GM21528 (cell line): ENCODE data around the gene FGF19.

ENCODE experiments used
- ATAC-seq: cut with Tn5 transposase; IDR thresholded peaks from one replicate; pipeline ENCODE4 v1.9.1; 2021; ENCODE audit warnings: mild to moderate bottlenecking, moderate library complexity; ENCODE audit not compliant: unreplicated experiment, low FRiP score

Gene FGF19

DNA sequence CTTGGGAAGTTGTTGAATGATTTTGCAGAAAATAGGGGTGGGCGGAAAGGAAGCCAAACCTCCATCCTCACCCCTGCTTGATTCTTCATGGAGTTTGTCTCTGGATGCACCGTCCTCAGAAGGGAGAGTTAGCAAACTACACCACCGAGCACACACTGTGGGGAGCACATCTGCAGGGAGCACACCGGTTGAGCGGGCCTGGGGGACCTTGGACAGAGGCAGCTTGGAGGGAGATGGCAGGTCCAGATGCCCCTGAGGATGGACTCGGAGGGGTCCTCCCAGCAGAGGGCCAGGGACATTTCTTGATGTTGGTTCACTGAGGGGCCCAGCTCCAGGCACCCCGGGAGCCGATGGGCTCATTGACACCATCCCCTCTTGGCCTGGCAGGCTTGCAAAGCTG, 15.1 kb upstream of the FGF19 start:
- ATAC-seq = no peak

DNA sequence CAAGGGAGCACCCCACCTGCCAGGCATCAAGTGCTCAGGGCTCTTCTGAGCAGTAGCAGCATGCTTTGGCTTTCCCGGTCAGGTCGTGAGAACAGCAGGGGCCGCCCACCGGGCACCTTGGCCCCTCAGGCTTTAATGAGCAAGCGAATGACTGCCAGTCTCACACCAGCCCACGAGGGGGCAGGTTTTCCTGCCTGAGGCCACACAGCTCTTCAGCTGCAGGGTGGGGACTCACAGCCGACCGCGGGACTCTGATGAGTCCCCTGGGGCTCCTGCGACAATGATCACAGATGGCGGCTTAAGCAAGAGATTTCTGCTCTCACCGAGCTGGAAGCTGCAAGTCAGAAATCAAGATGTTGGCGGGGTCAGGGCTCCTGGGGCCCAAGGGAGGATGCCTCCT, 14.3 kb upstream of the FGF19 start:
- ATAC-seq = no peak

DNA sequence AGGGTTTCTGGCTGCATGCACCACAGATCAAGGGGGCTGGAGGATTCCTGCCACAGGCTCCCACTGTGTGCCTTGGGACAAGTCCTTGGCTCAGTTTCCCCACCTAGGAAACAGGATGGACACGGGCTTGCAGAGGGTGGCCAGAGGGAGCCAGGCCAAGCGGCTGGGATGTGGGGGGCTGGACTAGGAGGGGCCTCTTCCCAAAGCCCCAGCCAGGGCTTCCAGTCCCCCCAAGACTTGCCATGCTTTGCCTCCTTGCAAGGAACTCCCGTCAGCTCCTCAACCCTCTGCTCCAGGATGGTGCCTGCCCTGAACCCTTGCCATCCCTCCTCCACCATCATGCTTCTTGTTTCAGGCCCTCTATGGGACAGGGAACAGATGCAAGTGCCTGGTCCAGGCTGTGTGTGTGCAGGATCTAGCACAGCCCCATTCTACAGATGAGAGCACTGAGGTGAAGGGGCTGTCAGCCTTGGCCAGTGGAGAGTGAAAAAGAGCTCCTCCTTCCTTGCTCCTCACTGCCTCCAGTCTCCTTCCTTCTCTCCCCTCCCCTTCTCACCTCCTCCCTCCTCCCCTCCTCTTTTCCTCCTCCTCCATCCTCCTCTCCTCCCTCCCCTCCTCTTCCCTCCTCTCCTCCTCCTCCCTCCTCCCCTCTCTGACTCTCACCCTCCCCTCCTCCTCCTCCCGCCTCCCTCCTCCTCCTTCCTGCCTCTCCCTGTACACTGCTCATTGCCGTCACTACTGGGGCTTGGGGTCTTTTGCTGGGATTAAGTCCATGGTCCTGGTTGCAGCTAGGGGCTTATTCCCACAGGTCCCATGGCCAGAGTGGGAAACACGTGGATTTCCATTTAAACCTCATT, 13.3 kb upstream of the FGF19 start:
- no peak for ATAC-seq

DNA sequence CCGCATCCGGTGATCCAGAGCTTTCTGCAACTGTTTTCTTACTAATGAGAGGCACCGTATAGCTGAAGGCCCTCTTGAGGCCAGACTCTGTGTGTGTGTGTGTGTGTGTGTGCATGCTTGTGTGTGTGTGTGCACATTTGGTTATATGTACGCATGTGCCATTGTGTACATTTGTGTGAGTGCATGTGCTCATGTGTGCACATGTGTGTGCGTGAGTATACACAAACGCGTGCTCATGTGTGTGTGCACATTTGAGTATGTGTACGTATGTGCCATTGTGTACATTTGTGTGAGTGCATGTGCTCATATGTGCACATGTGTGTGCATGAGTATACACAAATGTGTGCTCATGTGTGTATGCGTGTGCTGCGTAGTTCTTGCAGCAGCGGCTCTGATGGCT, 12.3 kb upstream of the FGF19 start:
- no peak for ATAC-seq

DNA sequence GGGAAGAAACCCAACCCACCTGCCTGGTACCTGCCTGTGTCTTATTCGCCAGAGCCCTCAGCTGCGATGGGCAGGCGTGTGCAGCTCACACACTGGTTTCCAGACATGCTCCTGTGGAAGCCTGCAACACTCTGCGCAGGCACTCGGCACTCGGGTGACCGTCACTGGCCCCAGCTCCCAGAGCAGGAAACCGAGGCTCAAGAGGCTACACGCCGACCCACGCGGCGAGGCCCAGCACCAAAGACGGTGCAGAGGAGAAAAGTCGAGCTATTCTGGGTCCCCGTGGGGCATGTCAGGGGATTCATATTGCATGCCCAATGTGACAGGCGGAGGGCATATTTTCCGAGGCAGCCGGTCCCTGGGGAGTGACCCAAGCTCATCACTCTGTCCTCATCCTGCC, 11.6 kb upstream of the FGF19 start:
- no peak for ATAC-seq

DNA sequence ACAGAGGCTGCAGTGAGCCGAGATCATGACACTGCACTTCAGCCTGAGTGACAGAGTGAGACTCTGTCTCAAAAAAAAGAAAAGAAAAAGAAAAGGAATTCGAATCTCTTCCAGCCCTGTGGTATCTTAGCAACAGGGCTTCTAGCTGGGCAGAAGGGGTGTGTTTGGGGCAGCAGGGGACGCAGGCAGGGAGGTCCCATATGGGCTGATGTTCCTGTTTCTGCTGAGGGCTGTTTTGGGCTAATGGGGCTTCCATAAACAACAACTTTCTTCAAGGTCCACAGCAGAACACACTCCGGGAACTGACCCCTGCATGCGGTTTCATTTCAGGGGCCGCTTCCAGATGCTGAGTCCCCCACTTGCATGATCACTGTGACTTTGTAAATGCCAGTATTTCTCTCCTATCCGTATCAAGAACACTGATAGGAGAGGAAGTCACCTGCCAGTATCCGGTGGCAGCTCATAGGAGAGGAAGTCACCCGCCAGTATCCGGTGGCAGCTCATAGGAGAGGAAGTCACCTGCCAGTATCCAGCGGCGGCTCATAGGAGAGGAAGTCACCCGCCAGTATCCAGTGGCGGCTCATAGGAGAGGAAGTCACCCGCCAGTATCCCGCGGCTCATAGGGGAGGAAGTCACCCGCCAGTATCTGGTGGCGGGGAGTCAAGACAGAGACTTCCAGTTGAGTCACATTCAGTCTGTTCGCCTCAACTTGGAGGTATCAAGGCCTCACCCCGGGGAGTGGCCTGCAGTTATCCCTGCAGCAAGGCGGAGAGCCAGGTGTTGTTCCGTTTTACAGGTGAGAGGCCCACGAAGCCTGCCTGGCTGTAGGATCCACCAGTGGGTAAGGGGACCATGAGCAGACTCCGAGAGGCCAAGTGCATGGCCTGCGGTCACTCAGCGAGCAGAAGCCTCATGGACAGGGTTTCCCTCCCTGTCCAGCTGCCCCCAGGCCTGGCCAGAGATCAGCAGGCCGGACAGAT, 8.3 kb upstream of the FGF19 start:
- no peak for ATAC-seq

DNA sequence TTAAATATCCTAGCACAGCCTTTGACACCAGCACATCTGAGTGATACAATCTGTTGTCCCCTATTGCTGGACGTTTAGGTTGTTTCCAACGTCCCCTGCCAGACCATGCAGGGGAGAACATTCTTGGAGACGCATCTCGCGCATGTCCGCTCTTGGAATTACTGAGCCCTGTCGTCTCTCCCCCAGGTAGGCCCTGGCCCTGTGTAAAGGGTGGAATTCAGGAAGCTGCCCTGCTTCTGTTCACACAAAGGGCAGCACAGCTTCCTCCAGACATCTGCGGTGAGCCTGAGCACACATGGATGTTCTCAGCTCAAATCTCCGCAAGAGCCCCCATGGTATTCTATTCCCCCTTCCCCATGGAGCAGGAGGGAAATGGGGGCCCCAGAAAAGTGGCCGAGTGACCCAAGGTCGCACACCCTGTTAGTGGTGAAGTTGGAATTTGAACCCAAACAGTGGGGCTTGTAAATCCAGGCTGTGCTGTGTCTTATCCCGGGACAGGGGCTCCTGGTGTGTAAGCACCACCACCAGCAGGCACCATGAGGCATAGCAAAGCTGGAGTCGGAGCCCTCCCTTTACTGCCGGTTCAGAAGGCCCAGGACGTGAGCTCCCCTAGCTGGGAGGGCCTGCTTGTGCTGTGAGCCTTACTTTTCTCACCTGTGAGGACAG, 5.0 kb upstream of the FGF19 start:
- ATAC-seq = no peak

DNA sequence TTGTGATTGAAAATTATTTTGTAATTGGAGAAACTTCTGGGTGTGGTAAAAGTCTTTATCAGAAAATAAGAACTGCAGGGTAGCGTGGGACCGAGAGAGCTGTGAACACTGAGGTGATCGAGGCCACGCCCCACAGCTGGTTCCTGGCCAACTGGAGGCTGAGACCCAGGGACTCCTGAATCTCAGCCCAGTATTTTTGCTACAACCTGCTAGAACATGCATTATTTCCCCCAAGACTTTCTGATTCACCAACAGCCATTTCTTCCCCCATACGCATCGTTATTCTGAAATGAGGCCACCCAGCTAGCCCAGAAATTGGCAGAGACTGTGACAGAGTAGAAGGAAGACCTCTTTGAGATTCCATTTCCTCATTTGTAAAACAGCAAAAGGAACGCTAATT, 3.4 kb upstream of the FGF19 start:
- ATAC-seq = no peak

DNA sequence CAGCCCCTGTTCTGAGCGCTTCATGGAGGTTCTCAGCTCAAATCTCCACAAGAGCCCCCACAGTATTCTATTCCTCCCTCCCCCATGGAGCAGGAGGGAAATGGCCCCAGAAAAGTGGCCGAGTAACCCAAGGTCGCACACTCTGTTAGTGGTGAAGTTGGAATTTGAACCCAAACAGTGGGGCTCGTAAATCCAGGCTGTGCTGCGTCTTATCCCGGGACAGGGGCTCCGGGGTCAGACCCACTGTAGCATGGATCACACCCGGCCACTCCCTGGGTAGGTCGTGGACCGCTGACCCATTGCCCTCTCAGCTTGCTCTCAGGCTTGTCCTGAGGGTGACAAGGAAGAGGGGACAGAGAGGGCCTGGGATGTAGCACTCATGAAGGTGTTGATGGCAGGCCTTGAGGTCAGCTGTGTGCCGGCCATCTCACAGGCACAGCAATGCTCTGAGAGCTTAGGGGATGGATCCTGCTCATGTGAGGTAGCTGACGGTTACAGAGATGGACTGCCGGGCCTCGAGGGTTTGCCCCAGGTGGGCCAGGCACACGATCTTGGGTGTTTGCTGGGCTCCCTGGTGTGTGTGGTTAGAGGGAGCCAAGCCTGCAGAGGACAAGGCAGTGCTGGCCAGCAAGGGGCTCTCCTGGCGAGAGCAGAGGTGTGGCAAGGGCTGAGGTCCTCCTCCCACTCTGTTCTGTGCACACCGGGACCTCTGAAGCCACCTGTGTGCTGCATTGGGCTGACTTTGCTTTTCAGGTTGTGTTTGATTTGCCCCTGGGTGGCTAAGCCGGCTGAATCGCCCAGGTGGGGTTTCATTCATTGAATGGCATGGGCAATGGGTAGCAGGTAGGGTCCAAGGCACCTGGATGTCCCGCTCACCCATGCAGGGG, 2.3 kb upstream of the FGF19 start:
- no peak for ATAC-seq

DNA sequence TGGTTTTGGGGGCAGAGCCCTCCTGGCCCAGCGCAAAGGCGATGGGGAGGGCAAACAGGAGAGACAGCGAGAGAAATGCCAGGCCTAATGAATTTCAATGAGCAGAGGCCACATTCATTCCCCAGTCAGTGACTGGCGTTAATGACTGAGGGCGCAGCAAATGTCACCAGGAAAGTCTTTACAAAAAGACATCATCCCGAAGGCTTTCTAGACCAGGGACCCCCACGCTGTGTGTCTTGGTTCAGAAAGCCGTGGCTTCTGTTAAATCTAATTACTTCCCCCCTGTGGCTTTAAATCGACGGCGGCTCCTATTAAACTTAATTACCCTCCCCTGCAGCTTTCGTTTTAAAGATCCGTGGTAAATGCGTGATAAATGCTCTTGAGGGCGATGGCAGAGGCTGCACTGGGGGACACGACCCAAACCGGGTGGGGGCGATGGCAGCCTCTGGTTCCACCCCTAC, 1.6 kb upstream of the FGF19 start:
- ATAC-seq = no peak

DNA sequence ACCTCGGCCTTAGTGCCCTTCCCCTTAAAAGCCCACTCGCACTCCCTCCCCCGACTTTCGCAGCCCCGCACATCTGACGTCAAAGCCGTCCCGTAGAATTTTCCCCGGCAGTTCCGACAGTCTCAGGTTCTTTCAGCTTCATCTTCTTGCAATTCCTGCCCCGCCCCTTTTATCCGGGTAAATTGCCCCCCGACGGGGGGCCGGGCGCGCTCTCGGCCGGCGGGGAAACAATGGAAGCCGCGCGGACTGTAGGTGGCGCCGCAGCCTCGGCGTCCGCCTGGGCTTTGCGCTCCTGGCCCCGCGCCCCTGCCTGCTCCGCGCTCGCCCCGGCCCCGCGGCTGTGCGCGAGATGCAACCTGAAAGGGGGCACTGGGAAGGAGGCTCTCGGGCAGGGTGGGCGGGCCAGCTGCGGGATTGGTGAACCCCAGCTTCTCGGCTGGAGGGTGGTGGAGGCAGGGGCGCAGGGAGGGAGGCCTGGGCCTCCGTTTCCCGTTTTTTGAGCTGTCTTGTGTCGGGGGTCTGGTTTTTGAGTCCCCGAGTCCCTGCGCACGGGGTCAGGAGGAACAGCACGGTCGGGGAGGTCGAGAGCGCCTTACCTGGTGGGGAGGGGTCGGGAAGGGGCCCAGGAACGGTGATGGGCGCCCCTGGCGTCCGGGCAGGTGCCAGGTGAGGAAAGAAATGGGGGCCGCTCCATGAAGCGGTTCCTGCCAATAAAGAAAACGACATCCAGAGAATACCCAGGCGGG, 859 bp upstream of the FGF19 start:
- ATAC-seq = no peak

DNA sequence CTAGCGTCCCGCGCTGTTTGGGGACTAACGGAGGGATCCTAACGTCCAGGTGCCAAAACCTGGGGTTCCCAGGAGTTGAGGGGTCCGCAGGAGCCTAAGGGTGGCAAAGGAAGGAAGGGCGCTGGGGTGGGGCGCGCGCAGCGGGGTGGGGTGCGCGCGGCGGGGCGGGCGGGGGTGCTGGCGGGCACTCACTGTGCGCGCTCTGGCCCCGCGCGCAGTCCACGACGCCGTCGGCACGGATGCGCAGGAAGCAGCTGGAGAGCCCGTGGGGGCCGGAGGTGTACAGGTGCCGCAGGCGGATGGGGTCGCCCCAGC, 412 bp downstream of the FGF19 start:
- ATAC-seq = no peak

DNA sequence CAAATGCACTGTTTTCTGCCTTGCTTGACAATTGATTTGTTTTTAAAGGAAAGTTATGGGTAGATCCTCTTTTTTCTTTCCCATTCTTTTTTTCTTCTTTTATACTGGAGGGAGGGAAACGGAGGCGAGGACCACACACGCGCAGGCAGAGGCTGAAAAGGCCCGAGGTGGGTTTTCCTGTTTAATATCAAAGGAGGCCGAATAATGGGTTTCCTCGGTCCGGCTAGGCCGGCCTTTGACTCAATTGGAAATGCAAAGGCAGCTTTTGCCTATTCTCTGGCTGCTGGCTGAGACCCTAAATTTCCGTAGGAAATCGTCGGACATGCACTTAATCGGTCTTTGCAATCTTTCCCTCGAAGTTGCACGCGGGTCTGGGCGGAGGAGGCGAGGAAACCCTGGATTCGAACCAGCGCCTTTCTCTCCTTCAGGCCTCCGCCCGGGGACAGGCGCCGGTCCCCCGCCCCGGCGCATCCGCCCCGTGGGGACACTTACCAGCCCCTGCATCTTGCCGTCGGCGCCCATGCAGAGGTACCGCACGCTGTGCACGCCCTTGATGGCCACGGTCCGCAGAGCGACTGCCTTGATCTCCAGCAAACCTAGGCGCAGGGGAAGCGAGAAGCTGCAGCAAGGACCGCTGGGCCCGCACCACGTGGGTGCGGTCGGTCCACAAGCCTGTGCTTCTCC, 911 bp downstream of the FGF19 start:
- no peak for ATAC-seq

DNA sequence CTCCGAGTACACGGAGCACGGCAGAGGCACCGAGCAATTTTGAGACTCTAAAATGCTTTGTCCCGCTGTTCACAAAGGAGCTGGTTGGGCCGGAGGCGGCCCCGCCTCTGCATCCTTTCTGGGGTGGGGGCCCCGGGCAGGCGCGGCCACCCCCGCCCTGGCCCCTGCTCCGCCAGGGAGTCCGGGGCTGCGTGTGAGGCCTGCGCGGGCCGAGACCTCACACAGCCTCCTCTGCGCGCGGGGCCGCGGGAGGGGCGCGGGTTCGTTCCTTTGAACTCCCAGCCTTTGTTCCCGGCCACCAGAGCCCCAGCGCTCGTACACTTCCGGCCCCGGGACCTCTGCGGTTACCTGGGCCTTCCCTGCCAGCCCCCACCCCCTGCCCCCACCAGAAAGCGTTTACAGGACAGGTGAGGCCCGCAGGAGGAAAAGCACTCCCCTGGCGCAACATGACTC, 1.6 kb downstream of the FGF19 start:
- ATAC-seq = no peak

DNA sequence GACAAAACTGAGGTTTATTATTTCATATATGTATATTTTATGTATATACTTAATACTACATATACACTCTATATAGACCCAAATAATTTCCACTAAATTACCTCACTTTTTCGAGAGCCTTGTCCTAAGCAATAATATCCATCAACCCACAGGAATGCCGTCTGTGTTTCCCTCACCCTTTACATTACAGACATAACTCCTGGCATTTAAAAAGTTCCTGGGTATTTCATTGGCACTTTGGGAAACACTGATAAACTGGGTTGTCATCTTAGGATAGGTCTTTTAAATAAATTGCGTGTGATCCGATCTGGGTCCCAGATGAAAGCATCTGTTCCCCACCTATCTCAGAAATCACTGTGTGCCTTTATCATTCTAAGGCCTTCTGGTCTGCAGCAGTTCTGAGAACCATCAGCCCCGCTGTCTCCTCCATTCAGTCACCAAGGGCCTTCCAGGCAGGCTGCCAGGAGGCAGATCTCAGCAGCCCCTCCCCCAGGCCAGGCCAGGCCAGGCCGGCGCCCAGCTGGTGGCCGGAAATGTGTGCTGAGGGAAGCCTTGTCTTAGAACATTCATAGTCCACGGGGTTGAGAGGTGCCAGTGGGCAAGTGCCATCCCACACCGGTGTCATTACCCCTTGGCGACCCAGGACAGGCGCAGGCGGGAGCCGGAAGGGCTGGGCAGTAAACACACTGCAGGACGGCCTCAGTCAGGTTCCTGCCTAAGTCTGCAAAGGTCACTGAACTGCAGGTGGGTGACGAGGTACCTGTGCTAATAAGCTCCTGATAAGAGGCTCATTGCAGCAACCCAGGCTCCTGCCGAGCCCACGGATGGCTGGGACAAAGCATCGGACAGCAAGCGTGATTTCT, 3.3 kb downstream of the FGF19 start:
- ATAC-seq = no peak

DNA sequence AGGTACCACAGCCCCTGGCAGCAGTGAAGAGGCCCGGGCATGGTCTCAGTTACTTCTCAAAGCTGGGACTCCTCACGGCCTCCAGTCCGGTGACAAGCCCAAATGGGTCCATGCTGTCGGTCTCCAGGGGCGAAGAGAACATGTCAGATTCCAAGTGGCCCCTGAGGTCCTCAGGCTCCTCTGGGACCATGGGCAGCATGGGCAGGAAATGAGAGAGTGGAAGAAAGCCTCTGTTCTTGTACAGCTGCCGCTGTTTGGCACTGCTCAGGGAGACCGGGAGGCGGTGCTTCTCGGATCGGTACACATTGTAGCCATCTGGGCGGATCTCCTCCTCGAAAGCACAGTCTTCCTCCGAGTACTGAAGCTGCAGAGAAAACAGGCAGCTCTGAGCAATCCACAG, 4.6 kb downstream of the FGF19 start:
- no peak for ATAC-seq

DNA sequence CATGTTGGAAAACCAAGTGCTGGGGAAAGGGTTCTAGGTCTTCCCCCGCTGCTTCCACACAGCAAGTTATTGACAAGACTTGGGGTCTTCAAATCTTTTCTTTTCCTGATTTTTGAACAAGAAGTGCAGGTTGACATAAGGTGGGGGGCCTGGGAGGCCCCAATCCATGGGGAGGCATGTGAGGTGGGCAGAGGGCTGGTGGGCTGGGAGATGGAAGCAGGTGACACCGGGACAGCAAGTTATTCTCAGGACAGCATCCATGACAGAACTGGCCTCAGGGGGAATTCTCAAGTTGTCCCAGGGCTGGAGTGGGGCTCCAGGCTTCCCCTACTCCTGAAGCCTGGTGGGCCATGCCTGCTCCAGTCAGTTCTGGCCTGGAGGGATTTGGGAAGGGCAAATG, 5.5 kb downstream of the FGF19 start:
- no peak for ATAC-seq

DNA sequence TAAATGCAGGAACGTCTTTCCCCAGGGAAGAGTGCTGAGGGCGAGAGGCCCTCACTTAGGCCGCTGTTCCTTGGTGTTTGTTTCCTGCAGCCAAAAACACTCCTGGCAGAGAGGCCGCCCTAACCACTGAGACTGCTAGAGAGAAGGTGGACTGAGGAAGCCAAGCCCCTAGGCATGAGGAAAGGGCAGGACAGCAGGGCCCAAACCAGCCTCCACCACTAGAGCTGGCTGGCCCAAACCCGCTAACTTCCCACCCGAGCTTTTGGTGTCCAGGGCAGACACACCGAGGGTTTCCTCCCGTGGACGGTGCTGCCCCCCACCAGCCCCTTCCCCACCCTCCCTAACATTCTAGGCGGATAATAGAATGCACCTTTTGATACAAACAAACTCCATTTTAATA, 6.0 kb downstream of the FGF19 start:
- no peak for ATAC-seq
